H9 (cell line): ENCODE measurements around the gene PIP4K2A. TPM values are rescaled to one million over a fixed set of nuclear protein-coding genes. Genes with fewer than 3 reads are reported as not detected.
"Not testable (repeated sequence)": the region's sequence is repeated elsewhere in the genome, so short reads cannot be mapped to it uniquely, and the experiment has no call there.

Experiments
- DNase-seq: peaks from one replicate; pipeline ENCODE4 v3.0.0-alpha.2; 2017
- H2AFZ ChIP-seq: one replicate; pipeline ENCODE4 v1.6.1; 2013; ENCODE audit warnings: mild to moderate bottlenecking, low read length, control low read depth, moderate library complexity
- H2AK5ac ChIP-seq: 2 replicates; pipeline ENCODE4 v1.6.1; 2013; ENCODE audit warnings: low read length, control low read depth, mixed read lengths; ENCODE audit not compliant: insufficient read length
- H2BK120ac ChIP-seq: one replicate; pipeline ENCODE4 v1.6.1; 2013; ENCODE audit warnings: low read depth, mild to moderate bottlenecking, low read length, control low read depth, inconsistent platforms; ENCODE audit not compliant: poor library complexity, severe bottlenecking
- H2BK12ac ChIP-seq: 2 replicates; pipeline ENCODE4 v1.6.1; 2013; ENCODE audit warnings: low read length, control low read depth, mixed read lengths, low read depth; ENCODE audit not compliant: insufficient read length
- H2BK15ac ChIP-seq: 2 replicates; pipeline ENCODE4 v1.6.1; 2013; ENCODE audit warnings: low read depth, low read length, control low read depth
- H2BK20ac ChIP-seq: one replicate; pipeline ENCODE4 v1.6.1; 2013; ENCODE audit warnings: low read depth, mild to moderate bottlenecking, low read length, control low read depth, inconsistent platforms; ENCODE audit not compliant: poor library complexity, severe bottlenecking
- H2BK5ac ChIP-seq: 2 replicates; pipeline ENCODE4 v1.6.1; 2013; ENCODE audit warnings: low read length, control low read depth, mixed read lengths; ENCODE audit not compliant: insufficient read length
- H3K14ac ChIP-seq: 2 replicates; pipeline ENCODE4 v1.6.1; 2013; ENCODE audit warnings: low read length, control low read depth; ENCODE audit not compliant: insufficient read depth
- H3K18ac ChIP-seq: 2 replicates; pipeline ENCODE4 v1.6.1; 2013; ENCODE audit warnings: low read depth, mild to moderate bottlenecking, mixed read lengths, low read length, control low read depth; ENCODE audit not compliant: insufficient read length
- H3K23ac ChIP-seq: 2 replicates; pipeline ENCODE4 v1.6.1; 2013; ENCODE audit warnings: low read length, control low read depth, mixed read lengths, low read depth; ENCODE audit not compliant: insufficient read length
- H3K23me2 ChIP-seq: 2 replicates; pipeline ENCODE4 v1.6.1; 2013; ENCODE audit warnings: low read depth, mild to moderate bottlenecking, mixed read lengths, low read length, control low read depth; ENCODE audit not compliant: insufficient read length, poor library complexity, severe bottlenecking
- H3K27ac ChIP-seq: 2 replicates; pipeline ENCODE4 v1.5.1; 2013; ENCODE audit warnings: low read length, control low read depth, mixed read lengths, low read depth; ENCODE audit not compliant: insufficient read length
- H3K27me3 ChIP-seq: 2 replicates; pipeline ENCODE4 v1.6.1; 2013; ENCODE audit warnings: low read length, control low read depth, inconsistent platforms; ENCODE audit not compliant: insufficient read depth
- H3K4ac ChIP-seq: 2 replicates; pipeline ENCODE4 v1.6.1; 2013; ENCODE audit warnings: low read depth, mild to moderate bottlenecking, control low read depth, inconsistent platforms, low read length, moderate library complexity
- H3K4me1 ChIP-seq: 2 replicates; pipeline ENCODE4 v1.6.1; 2013; ENCODE audit warnings: low read length, control low read depth, inconsistent platforms; ENCODE audit not compliant: insufficient read depth
- H3K4me2 ChIP-seq: 2 replicates; pipeline ENCODE4 v1.6.1; 2013; ENCODE audit warnings: low read length, control low read depth, mixed read lengths; ENCODE audit not compliant: insufficient read length, insufficient read depth
- H3K56ac ChIP-seq: 2 replicates; pipeline ENCODE4 v1.6.1; 2013; ENCODE audit warnings: low read depth, mild to moderate bottlenecking, mixed read lengths, low read length, control low read depth; ENCODE audit not compliant: insufficient read length
- H3K79me1 ChIP-seq: 2 replicates; pipeline ENCODE4 v1.6.1; 2013; ENCODE audit warnings: low read depth, mild to moderate bottlenecking, moderate library complexity, low read length, control low read depth, inconsistent platforms; ENCODE audit not compliant: insufficient read depth, poor library complexity, severe bottlenecking
- H3K79me2 ChIP-seq: 2 replicates; pipeline ENCODE4 v1.6.1; 2013; ENCODE audit warnings: low read length, control low read depth, inconsistent platforms; ENCODE audit not compliant: insufficient read depth
- H3K9ac ChIP-seq: 2 replicates; pipeline ENCODE4 v1.6.1; 2013; ENCODE audit warnings: low read length, control low read depth, mixed read lengths; ENCODE audit not compliant: insufficient read length; ENCODE audit errors: extremely low read depth
- H3K9me3 ChIP-seq: one replicate; pipeline ENCODE4 v1.6.1; 2013; ENCODE audit warnings: low read depth, low read length, inconsistent platforms; ENCODE audit not compliant: control insufficient read depth
- H3T11ph ChIP-seq: one replicate; pipeline ENCODE4 v1.6.1; 2013; ENCODE audit warnings: mild to moderate bottlenecking, low read length, control low read depth, inconsistent platforms
- H4K20me1 ChIP-seq: one replicate; pipeline ENCODE4 v1.6.1; 2013; ENCODE audit not compliant: control insufficient read depth, insufficient read length, insufficient read depth
- H4K5ac ChIP-seq: 2 replicates; pipeline ENCODE4 v1.6.1; 2013; ENCODE audit warnings: low read depth, mild to moderate bottlenecking, mixed read lengths, low read length, control low read depth; ENCODE audit not compliant: insufficient read length
- H4K8ac ChIP-seq: replicated peaks from 2 replicates; pipeline ENCODE4 v1.6.1; 2013; ENCODE audit warnings: low read length, control low read depth, mixed read lengths, low read depth; ENCODE audit not compliant: insufficient read length
- H4K91ac ChIP-seq: 2 replicates; pipeline ENCODE4 v1.6.1; 2013; ENCODE audit warnings: low read depth, mild to moderate bottlenecking, moderate library complexity, mixed read lengths, low read length, control low read depth; ENCODE audit not compliant: insufficient read length
- H3K27ac Mint-ChIP-seq, 3 experiments: 2 replicates in 2 of 3; 3 replicates in 1 of 3; pipeline ENCODE4 v1.8.0; 2020 to 2021; ENCODE audit warnings: mixed read lengths in 3 of 3, mild to moderate bottlenecking in 1 of 3, moderate library complexity in 1 of 3
- H3K27me3 Mint-ChIP-seq: 2 replicates; pipeline ENCODE4 v1.8.0; 2021; ENCODE audit warnings: low read depth, mild to moderate bottlenecking, moderate library complexity, mixed read lengths
- H3K36me3 Mint-ChIP-seq, 3 experiments: 2 replicates in 2 of 3; 3 replicates in 1 of 3; pipeline ENCODE4 v1.8.0; 2020 to 2021; ENCODE audit warnings: low read depth in 3 of 3, mixed read lengths in 3 of 3; ENCODE audit not compliant: insufficient read depth in 1 of 3
- H3K4me1 Mint-ChIP-seq, 2 experiments: 2 replicates each; pipeline ENCODE4 v1.8.0; 2020; ENCODE audit warnings: mixed read lengths in 2 of 2
- H3K4me3 Mint-ChIP-seq, 2 experiments: 2 replicates in 1 of 2; 3 replicates in 1 of 2; pipeline ENCODE4 v1.8.0; 2020 to 2021; ENCODE audit warnings: mild to moderate bottlenecking in 2 of 2, mixed read lengths in 2 of 2, moderate library complexity in 1 of 2
- H3K9me3 Mint-ChIP-seq, 2 experiments: 2 replicates in 1 of 2; 3 replicates in 1 of 2; pipeline ENCODE4 v1.8.0; 2020; ENCODE audit warnings: mild to moderate bottlenecking in 2 of 2, mixed read lengths in 2 of 2, moderate library complexity in 1 of 2
- WGBS: extraction: QIAGEN DNeasy Blood & Tissue Kit; methylation state at CpG from one replicate; pipeline ENCODE4 v1.1.7; 2013; ENCODE audit warnings: missing lambda C conversion rate, low lambda C conversion rate, mixed read lengths; ENCODE audit not compliant: insufficient read length; ENCODE audit errors: extremely low coverage; 5-methylcytosine and 5-hydroxymethylcytosine counted together
- total RNA-seq: library from RNA; stranded (reverse); gene quantifications from 2 replicates; pipeline ENCODE4 v1.2.1, GENCODE V29; 2021

The PIP4K2A gene
- total RNA-seq, 1 experiment from 2014 or later = 33.6 TPM

DNA sequence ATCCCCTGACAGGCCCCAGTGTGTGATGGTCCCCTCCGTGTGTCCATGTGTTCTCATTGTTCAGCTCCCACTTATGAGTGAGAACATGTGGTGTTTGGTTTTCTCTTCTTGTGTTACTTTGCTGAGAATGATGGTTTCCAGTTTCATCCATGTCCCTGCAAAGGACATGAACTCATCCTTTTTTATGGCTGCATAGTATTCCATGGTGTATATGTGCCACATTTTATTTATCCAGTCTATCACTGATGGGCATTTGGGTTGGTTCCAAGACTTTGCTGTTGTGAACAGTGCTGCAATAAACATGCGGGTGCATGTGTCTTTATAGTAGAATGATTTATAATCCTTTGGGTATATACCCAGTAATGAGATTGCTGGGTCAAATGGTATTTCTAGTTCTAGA, 206.2 kb downstream of the PIP4K2A start:
- peaks cover 0 to 21% (median 5%) of the 10 kb centered on the region in 3 experiments; a peak in 2 of 7 replicates for H3K36me3 Mint-ChIP-seq
- not testable (repeated sequence) for H2AK5ac ChIP-seq, H4K20me1 ChIP-seq, H3K56ac ChIP-seq, H3K27ac ChIP-seq, H2AFZ ChIP-seq, H2BK15ac ChIP-seq, H3K27ac Mint-ChIP-seq, H3K4me2 ChIP-seq, H3K79me2 ChIP-seq, H3K4me3 Mint-ChIP-seq, H3K9ac ChIP-seq, H3K14ac ChIP-seq, H4K8ac ChIP-seq, H3K4me1 ChIP-seq, H2BK5ac ChIP-seq, H3K27me3 ChIP-seq, H4K5ac ChIP-seq, H3K9me3 ChIP-seq, H2BK12ac ChIP-seq, H3T11ph ChIP-seq, H2BK20ac ChIP-seq, DNase-seq, H3K23me2 ChIP-seq, H3K79me1 ChIP-seq, H3K4me1 Mint-ChIP-seq, H3K18ac ChIP-seq, H3K4ac ChIP-seq, H3K23ac ChIP-seq, H2BK120ac ChIP-seq, H4K91ac ChIP-seq
- peaks cover 22 to 32% of the 10 kb centered on the region in 2 experiments for H3K9me3 Mint-ChIP-seq
- no CpG with 5 or more reads among the region's 2 CpGs for WGBS
- H3K27me3 Mint-ChIP-seq = peaks cover 44% of the 10 kb centered on the region
